ENCODE measurements around the gene ARHGEF37. TPM values are rescaled to one million over a fixed set of nuclear protein-coding genes. Genes with fewer than 3 reads are reported as not detected.

ARHGEF37 gene
- total RNA-seq, 1 donor from 2014 or later = 3.3 TPM

GRCh38 chr5:149567226-149567625, 14.1 kb upstream of the ARHGEF37 start:
- Mint-ChIP-seq H3K36me3 (ENCODE audit: insufficient read depth) (no peaks in the 10 kb centered on the region), H3K27ac (no peak overlapping the region), H3K9me3 (ENCODE audit: low read depth) (no peaks in the 10 kb centered on the region), H3K27me3 (no peaks in the 10 kb centered on the region), H3K4me1 (ENCODE audit: low read depth) (no peaks in the 10 kb centered on the region), H3K4me3 (ENCODE audit: low read depth) (no peak overlapping the region)
- no peak for DNase-seq (ENCODE audit: low spot score, unreplicated experiment)
- no peak for TF ChIP-seq CTCF (IDR thresholded peaks at IDR 0.05; ENCODE audit: unreplicated experiment)

DNA sequence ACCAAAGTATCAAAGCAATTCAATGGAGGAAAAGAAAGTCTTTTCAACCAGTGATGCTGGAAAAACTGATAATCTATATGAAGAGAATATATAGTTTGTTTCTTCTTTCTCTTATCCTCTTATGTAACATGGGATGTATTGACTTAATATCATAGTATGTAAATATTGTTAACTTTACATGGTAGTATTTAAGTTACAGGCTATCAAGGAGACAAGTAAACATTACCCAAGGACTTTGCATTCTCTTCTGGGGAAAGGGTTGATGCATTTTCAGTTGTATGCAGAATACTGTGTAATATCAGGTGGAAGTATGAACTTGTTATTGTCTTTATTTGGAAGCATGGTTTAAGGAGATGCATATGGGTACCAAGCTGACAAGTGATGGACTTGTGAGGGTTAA, 9.1 kb upstream of the ARHGEF37 start:
- H3K27me3 Mint-ChIP-seq = no peaks in the 10 kb centered on the region
- no peaks in the 10 kb centered on the region for H3K4me1 Mint-ChIP-seq (ENCODE audit: low read depth)
- H3K36me3 Mint-ChIP-seq (ENCODE audit: insufficient read depth) = no peaks in the 10 kb centered on the region
- no peak overlapping the region for H3K4me3 Mint-ChIP-seq (ENCODE audit: low read depth)
- no peak for TF ChIP-seq CTCF (IDR thresholded peaks at IDR 0.05; ENCODE audit: unreplicated experiment)
- DNase-seq (ENCODE audit: low spot score, unreplicated experiment) = no peak
- no peak overlapping the region for H3K27ac Mint-ChIP-seq
- no peaks in the 10 kb centered on the region for H3K9me3 Mint-ChIP-seq (ENCODE audit: low read depth)

DNA sequence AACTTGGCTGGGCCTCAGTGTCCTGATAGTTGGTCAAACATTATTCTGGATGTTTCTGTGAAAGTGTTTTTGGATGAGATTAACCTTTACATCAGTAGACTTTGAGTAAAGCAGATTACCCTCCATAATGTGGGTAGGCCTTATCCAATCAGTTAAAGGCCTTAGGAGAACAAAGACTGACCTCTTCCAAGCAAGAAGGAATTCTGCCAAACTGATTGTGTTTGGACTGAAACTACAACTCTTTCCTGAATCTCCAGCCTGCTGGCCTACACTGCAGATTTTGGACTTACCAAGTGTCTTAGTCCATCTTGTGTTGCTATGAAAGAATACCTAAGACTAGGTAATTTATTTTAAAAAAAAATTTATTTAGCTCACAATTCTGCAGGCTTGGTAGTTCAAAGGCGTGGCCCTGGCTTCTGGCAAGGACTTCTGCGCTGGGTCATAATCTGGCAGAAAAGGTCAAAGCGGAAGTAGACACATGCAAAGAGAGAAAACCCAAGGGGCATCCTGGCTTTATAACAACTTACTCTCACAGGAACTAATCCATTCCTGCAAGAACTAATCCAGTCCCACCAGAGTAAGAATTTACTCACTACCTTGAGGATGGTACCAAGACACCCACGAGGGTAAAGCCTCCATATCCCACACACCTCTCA, 8.6 kb upstream of the ARHGEF37 start:
- H3K4me3 Mint-ChIP-seq (ENCODE audit: low read depth) = no peak overlapping the region
- H3K9me3 Mint-ChIP-seq (ENCODE audit: low read depth) = no peaks in the 10 kb centered on the region
- H3K27me3 Mint-ChIP-seq = no peaks in the 10 kb centered on the region

GRCh38 chr5:149575131-149575530, 6.2 kb upstream of the ARHGEF37 start:
- no peaks in the 10 kb centered on the region for H3K36me3 Mint-ChIP-seq (ENCODE audit: insufficient read depth)
- H3K27me3 Mint-ChIP-seq = peaks cover 1% of the 10 kb centered on the region
- no peak for DNase-seq (ENCODE audit: low spot score, unreplicated experiment)
- no peak for TF ChIP-seq CTCF (IDR thresholded peaks at IDR 0.05; ENCODE audit: unreplicated experiment)
- peaks cover 8% of the 10 kb centered on the region for H3K4me1 Mint-ChIP-seq (ENCODE audit: low read depth)
- no peaks in the 10 kb centered on the region for H3K9me3 Mint-ChIP-seq (ENCODE audit: low read depth)
- no peak overlapping the region for H3K27ac Mint-ChIP-seq
- no peak overlapping the region for H3K4me3 Mint-ChIP-seq (ENCODE audit: low read depth)

More for the DNA sequence above, 8.6 kb upstream of the ARHGEF37 start:
- TF ChIP-seq CTCF (IDR thresholded peaks at IDR 0.05; ENCODE audit: unreplicated experiment) = no peak
- H3K36me3 Mint-ChIP-seq (ENCODE audit: insufficient read depth) = no peaks in the 10 kb centered on the region
- no peak for DNase-seq (ENCODE audit: low spot score, unreplicated experiment)
- no peaks in the 10 kb centered on the region for H3K4me1 Mint-ChIP-seq (ENCODE audit: low read depth)
- no peak overlapping the region for H3K27ac Mint-ChIP-seq

DNA sequence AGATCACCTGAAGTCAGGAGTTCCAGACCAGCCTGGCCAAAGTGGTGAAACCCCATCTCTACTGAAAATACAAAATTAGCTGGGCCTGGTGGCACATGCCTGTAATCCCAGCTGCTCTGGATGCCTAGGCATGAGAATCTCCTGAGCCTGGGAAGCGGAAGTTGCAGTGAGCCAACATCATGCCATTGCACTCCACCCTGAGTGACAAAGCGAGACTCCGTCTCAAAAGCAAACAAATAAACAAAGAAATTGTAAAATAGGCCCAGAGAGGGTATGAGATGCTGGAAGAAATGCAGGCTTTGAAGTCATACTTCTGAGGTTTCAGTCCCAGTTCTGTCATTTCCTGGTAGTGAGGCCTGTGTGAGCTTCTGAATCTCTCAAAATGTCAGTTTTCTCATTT, 5.3 kb upstream of the ARHGEF37 start:
- TF ChIP-seq CTCF (IDR thresholded peaks at IDR 0.05; ENCODE audit: unreplicated experiment) = no peak
- no peak for DNase-seq (ENCODE audit: low spot score, unreplicated experiment)
- Mint-ChIP-seq H3K4me3 (ENCODE audit: low read depth) (no peak overlapping the region), H3K36me3 (ENCODE audit: insufficient read depth) (no peaks in the 10 kb centered on the region), H3K27ac (no peak overlapping the region), H3K9me3 (ENCODE audit: low read depth) (no peaks in the 10 kb centered on the region), H3K27me3 (peaks cover 10% of the 10 kb centered on the region), H3K4me1 (ENCODE audit: low read depth) (peaks cover 8% of the 10 kb centered on the region)
